CD4-positive, alpha-beta T cell treated with Interleukin-6 at 100 ng/mL for 8 hours (primary cell): ENCODE measurements around the gene ANO3.

Experiments used
- DNase-seq: peaks from one replicate; pipeline ENCODE4 v3.0.0-alpha.2; 2020; ENCODE audit warnings: mixed read lengths, low spot score

The ANO3 gene

GRCh38 chr11:26359055-26359454 lies 27.1 kb downstream of the ANO3 start:
- DNase-seq, result no peak

GRCh38 chr11:26365284-26365683 lies 33.4 kb downstream of the ANO3 start:
- no peak for DNase-seq

GRCh38 chr11:26377619-26378018 lies 45.7 kb downstream of the ANO3 start:
- DNase-seq, result no peak

DNA sequence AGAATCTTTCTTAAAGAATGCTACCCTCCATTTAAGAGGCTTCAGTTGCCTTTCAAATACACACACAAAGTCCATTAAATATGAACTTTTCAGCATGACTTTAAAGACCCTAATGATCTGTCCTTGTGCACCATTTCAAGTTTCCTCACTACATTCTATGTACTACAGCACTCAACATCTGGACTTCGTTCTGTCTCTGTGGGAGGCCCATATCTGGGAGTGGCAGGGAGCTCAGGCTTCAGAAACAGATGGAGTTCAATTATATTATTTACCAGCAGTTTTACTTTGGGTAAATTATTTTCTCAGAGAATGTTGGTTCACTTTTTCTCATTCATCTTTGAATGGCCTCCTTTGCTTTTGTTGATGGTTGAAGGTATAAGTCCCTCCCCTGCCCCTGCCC lies 67.4 kb downstream of the ANO3 start:
- no peak for DNase-seq

DNA sequence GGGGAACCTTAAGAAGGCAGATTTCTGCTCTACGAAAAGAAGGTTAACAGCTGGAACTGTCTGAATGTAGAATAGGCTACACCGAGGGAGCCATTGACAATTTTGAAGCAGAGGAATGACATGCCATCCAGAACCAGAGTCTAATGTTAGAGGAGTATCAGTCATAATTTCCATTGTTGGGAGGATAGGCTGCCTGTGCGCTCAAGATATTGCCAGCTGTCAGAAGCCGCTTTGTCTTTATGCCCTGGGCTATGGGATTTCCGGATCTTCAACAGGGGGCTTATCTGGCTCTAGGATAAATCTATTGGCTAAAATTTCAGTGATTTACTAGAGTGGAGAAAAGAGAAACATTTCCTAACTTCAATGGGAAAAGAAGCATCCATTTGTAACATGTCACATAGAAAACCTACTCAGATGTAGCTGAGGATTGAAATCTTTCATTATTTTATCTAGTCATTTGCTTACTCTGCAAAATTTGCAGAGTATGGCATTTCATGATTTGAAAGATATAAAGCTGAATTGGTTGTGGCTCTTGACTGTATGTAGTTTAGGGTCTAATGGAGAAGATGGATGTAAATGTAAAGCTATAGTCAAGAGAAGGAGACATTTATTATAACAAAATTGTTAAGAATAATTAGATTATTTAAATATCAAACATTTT lies 78.9 kb downstream of the ANO3 start:
- DNase-seq, result no peak

DNA sequence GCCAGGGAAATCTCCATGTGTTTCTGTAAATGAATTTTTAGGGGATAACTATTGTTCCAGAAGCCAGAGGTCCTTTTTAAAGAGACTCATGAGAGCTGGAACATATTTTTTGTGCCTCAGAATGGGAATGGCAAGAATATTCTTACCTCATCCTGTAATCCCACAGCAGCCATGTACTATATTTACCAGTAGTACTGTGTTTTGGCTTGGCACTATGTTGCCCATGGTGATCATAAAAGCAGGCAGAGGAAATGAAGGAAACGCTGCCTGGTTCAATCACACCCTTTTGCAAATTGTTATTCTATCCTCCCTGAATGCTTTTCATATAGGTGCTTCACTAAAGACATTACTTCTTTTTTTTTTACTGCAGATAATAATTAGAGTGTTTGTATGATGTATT lies 81.0 kb downstream of the ANO3 start:
- no peak for DNase-seq

DNA sequence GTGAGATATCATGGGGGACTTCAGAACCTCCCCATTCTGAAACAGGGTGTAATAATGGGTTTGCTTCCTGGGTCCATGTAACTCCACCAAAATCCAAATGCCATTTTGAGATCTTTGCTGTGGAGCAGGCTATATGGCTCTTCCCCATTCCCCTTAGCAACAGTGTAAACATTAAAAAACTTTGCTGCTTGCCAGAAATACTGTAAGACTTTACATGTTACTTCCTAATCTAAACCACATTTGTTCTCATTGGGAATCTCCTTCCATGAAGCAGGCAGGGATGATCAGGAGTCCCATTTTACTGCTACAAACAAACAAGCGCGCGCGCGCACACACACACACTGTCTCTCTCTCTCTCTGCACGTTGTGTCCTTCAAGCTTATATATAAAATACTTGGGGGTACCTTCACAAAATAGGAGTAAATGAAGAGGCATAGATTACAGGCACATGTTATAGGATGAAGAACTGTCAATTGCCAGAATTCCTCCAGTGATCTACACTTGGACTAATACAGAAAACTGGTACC lies 86.5 kb downstream of the ANO3 start:
- no peak for DNase-seq

GRCh38 chr11:26420331-26420730 lies 88.4 kb downstream of the ANO3 start:
- no peak for DNase-seq

- DNase-seq, result no peak
Measured at GRCh38 chr11:26424255-26424654, 92.3 kb downstream of the ANO3 start.

DNA sequence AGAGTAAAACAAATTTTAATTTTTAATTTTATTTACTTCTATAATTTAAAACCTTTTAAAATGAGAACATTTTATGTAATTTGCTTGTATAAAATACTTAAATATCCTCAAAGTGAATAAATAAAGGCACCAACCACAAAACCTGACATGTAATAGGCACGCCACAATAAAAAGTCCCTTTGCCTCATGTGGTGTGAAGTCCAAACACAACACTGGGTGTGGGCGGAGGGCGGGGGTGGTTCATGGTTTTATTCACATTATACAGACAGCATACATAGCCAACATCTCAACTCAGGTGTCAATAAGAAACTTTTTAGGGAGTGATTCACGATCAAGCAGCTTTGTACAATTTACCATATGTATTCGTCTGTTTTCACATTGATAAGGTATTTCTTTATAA lies 107.9 kb downstream of the ANO3 start:
- no peak for DNase-seq

DNA sequence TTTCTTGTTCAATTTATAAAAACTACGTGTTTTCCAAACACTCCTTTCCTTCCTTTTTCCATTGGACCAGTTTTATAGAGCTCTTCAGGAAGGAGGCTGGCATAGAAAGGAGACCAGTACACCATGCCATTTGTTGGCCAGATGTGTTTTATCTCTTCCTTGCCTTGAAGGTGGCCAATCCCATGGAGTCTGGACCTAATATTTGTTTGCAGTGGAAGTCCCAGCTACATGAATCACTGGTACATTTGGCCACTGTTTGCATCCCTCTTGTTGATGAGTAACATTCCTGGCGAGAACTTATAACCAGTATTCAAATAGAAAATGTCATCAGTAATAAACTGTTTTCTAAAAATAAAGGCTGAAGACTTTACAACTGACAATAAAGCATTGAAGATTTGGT lies 110.2 kb downstream of the ANO3 start:
- no peak for DNase-seq

GRCh38 chr11:26443617-26444016 lies 111.7 kb downstream of the ANO3 start:
- no peak for DNase-seq

- DNase-seq, result no peak
Measured at GRCh38 chr11:26457636-26458035, 125.7 kb downstream of the ANO3 start.

GRCh38 chr11:26465274-26465673 lies 133.3 kb downstream of the ANO3 start:
- no peak for DNase-seq

DNA sequence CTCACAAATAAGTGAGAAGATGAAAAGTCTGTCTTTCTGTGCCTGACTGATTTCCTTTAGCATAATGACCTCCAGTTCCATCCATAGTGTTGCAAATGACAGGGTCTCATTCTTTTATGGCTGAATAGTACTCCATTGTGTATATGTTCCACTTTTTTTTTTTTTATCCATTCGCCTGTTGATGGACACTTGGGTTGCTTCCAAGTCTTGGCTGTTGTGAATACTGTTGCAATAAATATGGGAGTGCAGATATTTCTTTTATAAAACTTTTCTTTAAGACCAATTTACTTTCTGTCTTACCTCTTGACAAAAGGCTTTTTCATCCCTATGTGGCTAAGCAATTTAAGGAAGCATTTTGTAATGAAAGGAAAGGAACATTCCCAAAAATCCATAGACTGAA lies 135.6 kb downstream of the ANO3 start:
- no peak for DNase-seq

DNA sequence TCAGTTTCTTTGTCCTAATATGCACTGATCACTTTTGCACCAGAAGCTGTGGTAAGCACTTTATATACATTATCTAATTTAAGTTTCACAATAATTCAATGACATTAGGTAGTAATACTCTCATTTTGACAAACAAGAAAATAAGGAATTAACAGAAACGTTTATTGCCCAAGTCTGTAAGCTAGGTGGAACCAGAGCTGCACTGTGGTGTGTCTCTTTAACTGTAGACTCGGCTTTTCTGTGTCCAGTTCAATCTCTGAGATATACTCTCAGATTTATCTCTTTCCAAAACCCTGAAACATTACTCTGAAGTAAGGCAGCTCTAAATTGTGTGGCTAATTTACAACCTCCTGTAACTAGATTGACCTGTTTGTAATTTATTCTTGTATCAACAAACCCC lies 139.1 kb downstream of the ANO3 start:
- DNase-seq, result no peak

DNA sequence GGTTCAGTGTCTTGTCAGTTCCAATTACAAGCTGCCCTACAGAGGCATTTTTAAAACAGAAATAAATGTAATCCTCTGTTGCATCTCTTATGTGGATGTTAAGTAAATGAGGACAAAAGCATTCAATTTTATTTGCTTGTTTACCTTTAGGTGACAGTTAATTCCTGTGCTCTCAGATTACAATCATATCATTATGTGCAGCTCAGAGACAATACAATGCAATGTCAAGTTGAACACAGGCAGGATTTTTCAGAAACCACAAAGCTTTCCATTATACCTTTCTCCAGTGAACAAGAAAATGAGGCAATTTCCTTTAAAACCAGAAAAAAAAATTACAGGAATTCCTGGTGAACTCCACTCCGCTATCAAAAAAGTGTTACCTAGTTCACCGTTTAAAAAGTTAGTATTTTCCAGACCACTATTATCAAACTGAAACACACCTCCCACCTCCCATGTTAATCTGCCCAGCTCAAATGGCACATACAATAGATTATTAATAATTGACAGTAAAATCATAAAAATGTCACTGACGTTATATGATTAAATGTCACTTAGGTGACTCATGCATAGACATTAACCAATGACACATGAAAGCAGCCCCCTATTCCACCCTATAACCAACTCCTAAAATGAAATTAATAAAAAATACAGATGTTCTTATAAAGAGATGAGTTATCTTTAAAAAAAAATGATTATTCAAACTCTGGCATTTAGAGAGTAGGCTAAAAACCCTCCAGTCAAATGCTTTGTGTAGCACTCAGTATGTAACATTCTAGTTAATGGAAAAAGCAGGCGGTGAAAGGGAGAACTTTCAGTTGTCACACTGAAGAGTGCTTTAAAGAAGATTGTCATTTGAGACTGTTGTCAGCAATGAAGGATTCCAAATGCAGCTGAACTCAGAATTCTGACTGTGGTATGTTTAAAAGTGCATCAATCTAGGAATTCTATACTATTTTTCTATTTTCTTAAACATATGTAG lies 141.6 kb downstream of the ANO3 start:
- no peak for DNase-seq

GRCh38 chr11:26474401-26474800 lies 142.5 kb downstream of the ANO3 start:
- DNase-seq, result no peak

DNA sequence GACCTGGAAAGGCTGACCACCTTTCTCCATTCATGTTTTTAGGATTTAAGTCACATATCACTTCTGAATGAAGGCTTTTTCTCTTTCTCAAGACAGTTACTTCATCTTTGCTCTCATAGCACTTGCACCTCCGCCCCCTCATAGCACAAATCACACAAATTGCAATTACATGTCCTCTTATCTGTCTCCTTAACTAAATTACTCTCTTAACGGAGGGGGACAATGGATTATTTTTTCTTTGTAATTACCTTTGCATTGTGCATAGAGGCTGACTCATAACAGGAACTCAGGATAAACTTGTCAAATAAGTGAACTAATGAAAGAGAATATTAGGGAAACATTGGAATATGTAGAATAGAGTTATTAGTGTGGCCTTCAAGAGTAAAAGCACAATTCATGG lies 145.5 kb downstream of the ANO3 start:
- no peak for DNase-seq

DNA sequence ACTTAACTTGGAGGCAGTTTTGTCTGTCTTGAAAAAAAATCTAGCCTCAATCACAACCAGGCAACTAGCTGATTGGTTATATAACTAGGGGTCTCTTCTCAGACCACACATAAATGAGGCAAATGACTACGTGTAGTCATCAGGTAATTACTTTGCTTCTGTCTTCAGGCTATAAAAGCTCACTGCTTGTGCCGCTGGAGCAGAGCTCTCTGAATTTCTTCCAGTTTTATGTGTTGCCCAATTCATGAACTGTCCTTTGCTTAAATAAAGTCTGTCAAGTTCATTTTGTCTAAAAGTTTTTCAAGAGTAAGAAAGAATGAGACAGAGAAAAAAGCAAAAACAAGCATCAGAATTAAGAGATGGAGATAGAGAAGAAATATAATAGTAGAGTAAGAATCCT lies 146.8 kb downstream of the ANO3 start:
- DNase-seq, result no peak

- no peak for DNase-seq
Measured at GRCh38 chr11:26480041-26480440, 148.1 kb downstream of the ANO3 start.

DNA sequence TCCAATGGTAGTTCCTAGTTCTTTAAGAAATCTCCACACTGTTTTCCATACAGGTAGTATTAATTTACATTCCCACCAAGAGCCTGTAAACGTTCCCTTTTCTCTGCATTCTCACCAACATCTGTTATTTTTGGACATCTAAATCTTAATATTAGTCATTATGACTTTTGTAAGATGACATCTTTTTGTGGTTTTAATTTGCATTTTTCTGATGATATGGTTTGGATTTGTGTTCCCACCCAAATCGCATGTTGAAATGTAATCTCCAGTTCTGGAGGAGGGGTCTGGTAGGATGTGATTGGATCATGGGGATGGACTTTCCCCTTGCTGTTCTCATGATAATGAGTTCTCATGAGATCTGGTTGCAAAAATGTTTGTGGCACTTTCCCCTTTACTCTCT lies 151.2 kb downstream of the ANO3 start:
- DNase-seq, result no peak

- DNase-seq, result no peak
Measured at GRCh38 chr11:26490546-26490945, 158.6 kb downstream of the ANO3 start.
